RPMI7951 (cell line): ENCODE results near the gene CIAO1. TPM values are rescaled to one million over a fixed set of nuclear protein-coding genes. Genes with fewer than 3 reads are reported as not detected.
A peak's percentile ranks its signal among the peaks of the same experiment; 100 is the strongest.
"Not testable (repeated sequence)": the region's sequence is repeated elsewhere in the genome, so short reads cannot be mapped to it uniquely, and the experiment has no call there.

Experiments
- DNase-seq: peaks from one replicate; pipeline ENCODE4 v3.0.0-alpha.2; 2012; ENCODE audit warnings: low read depth
- total RNA-seq: library from RNA; depleted of rRNA; stranded (reverse); fragments of >200 nt; shearing (Covaris generic); gene quantifications from 2 replicates; pipeline ENCODE4 v1.2.3, GENCODE V29; 2014

Gene CIAO1
- total RNA-seq, 1 experiment from 2014 or later: 116 TPM

DNA sequence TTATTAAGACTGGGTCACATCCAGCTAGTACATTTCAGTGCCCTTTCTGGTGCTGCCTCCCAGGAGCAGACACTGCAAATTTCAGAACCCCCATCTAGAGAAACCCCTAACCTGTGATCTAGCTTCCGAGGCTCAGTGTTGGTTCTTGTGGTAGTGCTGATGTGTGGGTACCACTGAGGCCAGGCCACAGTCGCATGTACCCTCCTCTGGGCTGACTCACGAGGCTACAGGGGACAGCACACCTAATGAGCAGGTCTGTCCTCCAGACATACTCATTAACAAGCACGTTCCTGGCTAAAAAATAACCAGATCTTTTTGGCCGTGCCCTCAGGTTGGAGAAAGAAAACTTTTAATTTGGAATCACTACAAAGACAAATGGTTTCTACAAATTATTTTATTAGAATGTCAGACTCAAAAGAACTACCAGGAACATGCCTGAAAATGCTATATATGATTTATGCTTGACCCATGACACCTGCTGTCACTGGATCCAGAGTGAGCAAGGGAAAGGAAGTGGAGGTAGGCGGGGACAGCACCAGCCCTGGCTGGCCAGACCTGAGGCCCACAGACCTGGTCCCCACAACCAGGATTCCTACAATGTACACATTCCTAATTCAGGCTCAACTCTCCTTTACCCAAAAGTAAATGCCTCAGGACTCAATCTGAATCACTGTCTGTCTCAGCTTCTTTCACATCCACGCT is 8.5 kb downstream of the CIAO1 start:
- DNase-seq: no peak

DNA sequence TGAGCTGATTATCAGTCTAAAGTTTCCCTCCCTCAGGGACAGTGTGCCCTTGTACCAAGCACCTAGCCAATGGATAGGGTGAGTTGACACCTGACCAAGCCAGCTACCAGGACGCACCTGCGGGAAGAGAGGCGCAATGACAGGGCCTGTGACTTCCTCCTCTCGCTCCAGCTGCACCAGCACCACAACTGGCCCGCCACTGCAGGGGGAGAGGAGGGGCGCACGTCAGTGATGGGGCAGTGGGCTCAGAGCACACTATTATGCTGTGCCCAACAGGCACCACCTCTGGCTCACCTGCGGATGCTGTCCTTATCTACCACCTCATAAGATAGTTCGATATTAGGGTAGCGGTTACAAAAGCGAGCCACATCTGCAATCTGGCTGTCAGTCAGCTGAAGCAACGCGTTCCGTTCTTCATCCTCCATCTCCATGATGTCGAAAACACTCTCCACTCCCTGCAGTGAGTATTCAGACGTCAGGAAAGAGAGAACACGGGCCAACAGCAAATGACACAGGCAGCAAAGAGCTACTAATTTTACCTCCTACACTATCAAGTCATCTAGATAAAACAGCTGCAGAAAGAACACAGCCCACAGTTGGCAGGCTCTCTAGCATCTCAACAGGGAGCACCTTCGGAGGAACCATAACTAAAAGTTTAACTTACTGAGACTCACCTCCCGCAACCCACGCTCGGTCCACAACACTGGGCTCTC is 10.9 kb downstream of the CIAO1 start:
- DNase-seq: no peak

DNA sequence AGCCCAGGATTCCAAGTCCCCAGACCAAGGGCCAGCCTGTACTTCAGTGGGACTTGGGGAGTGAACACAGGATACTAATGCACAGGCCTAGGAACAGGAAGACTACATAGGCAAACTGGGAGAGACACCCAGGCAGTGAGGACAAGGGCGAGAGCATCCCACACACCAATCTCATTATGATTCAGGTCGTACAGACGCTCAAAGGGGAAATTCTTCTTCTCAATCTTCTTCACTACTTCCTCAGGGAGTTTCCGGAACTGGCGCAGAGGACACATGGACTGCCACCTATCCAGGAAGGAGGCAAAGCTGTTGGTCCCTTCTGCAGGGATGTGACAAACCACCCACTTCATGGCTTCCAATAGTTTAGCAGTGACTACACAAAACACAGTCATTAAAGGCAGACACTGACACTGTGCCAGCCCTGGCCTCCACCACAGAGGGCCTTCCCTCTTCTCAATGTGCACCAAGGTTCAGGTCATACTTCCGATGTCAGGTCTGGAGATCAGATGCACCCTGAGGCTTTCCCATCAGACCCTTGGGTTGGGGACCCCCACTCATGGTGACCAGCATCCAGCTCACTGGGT is 21.3 kb downstream of the CIAO1 start:
- no peak for DNase-seq

DNA sequence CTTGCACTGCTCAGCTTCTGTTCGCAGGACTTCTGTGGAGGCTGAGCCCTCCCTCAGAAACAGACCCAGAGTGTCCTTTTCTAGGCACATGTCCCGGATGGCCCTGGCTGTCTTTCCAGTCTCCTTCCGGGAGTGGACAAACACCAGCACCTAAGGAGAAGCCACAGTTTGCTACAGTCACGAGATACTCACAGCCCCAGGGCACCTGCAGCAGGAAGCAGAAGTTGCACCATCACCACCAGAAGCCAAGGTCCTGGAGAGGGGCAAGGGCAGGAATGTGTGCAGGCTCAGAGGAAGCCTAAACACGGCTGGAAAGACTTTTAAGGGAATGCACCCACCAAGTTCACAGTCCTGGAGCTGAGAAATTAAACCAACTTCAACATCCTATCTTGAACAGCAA is 25.7 kb downstream of the CIAO1 start:
- peak; percentile 38 for DNase-seq

DNA sequence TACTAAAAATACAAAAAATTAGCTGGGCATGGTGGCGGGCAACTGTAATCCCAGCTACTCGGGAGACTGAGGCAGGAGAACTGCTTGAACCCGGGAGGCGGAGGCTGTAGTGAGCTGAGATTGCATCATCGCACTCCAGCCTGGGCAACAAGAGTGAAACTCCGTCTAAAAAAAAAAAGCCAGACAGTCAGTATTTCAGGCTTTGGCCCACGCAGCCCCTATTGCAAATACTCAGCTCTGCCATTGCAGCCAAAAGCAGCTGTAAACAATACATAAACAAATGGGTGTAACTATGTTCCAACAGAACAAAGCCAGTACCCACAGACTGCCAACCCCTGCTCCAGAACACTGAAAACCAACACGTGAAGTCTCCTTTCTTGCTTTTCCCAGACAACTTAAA is 28.2 kb downstream of the CIAO1 start:
- DNase-seq: not testable (repeated sequence)

DNA sequence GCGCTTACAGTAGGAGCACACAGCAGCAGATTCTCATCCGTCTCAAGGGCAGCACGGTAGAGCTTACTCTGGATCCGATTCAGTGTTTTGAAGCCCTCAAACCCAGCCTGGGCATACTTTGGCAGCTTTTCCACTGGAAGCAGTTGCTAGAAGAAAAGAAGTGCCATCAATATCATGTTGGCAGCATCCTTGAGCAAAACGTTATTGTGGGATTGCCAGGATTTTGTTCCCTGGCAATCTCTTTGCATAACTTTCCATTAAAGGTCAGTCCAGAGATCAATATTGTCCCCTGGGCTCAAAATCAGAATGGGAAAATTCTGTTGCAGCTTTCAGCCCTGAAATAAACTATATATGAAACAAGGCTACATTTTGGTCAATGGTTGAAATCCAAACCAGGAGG is 30.9 kb downstream of the CIAO1 start:
- no peak for DNase-seq

DNA sequence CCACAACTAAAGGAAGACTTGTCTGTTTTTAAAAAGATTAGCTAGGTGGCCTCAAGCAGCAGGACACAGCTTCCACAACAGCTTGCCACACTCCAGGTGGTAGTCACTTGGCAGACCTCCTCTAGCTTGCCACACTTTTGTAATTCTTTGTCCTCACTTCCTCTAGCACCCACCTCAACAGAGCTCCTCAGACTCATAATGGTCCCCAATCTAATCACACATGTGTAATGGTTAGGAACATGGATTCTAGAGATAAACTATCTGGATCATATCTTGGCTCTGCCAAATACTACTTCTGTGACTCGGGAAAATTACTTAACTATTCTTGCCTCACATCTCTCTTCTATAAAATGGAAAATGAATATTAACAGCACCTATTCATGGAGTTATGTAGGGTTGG is 35.8 kb downstream of the CIAO1 start:
- no peak for DNase-seq

DNA sequence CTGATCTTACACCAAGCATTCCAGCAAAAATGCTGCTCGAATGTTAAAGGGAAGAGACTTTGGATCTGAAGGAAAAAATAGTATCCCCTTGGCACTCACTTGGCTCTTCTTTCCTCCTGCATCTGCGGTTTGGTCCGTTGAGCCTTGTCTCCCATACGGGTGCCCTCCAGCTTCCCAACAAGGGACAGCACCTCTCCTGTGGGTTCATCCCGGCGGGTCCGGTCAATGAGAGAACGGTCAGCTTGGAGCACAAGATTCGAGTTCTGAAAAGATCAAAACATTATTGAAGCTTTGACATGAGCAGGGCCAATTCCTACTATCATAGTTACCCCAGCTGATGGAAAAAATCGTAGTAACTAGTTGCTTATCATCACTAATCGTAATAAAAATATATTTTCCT is 38.6 kb downstream of the CIAO1 start:
- peak; percentile 24 for DNase-seq

DNA sequence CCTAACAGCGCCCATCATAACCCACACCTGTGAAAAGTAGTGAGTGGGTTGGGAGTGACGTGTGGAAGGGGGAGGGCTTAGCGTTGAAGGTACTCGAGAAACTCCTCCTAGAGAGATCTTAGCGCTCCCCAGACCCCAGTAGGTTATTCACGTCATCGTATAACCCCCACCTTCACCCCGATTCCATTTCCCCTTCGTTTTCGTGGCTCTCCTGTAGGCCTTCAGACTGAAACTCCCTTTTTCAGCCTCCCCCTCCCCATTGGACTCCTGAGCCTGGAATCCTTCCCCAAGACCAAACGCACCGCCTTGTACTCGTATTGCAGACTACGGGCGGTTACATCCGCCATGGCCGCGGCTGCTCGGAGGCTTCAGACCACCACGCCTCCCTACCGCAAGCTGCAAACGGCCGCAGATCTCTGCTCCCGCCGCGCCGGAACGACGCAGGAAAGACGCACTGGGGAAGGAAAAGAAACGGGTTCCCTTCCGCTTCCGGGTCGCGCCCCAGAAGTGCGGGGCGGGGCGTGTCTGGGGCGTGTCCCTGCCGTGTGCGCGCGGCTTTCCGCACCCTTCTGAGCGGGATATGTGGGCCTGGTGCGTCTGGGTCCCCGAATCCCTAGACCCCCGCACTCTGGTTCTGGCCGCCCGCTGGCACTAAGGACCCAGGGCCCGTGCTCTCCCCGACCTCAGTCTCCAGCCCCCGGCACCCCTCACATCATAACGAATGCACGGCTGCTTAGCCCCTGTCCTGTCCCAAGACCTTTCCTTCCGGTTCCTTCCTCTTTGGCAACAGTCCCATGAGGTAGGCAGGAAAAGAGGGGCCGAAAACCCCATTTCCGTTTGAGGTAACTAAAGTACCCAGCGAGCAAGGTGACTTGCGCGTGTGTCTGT is 39.3 kb downstream of the CIAO1 start, which contains the start of gene SNRNP200:
SNRNP200 (minus strand) TSS at position 456 of the 888 bp plus-strand sequence; CDS start at position 347, 109 bp downstream.
- peak; percentile 88 for DNase-seq

DNA sequence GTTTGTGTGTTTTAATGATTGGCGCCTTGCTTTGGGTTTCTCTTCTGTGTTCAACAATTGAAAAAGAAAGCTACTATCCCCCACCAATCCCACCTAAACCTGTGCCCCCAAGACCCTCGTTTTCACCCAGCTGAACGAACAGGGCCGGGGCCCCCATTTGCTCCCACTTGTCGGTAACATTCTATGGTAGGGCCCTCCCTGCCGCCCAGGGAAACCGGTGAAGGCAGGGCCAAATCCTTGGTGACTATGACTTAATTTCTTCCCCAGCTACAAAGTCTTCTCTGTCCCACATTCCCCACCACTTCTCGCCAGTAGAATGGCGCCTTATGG is 39.9 kb downstream of the CIAO1 start:
- no peak for DNase-seq

DNA sequence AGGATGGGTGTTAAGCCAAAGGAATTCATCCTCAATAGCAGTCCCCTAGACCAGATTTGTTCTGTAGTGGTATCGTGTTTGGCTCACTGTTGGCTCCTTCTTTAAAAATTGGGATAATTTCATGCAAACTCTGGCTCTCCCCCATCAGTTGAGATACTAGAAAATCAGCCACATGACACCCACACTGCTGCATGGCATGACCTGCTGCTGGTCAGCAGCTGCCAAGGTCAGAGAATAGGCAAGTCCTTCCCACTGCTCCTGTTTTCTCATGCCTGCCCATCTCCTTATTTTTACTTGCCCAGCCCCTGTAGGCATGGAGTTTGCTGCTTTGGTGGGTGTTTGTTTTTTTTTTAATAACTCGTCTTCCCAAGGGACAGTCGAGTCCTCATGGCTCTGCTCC is 40.3 kb downstream of the CIAO1 start:
- no peak for DNase-seq

DNA sequence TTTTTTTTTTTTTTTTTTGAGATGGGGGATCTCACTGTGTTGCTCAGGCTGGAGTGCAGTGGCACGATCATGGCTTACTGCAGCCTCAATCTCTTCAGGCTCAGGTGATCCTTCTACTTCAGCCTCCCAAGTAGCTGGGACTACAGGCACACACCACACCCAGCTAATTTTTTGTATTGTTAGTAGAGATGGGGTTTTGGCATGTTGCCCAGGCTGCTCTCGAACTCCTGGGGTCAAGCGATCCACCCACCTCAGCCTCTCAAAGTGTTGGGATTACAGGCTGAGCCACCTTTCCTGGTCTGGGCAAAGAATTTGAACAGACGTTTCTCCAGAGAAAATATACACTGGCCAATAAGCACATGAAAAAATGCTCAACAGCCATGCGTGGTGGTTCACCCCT is 42.2 kb downstream of the CIAO1 start:
- DNase-seq: no peak

DNA sequence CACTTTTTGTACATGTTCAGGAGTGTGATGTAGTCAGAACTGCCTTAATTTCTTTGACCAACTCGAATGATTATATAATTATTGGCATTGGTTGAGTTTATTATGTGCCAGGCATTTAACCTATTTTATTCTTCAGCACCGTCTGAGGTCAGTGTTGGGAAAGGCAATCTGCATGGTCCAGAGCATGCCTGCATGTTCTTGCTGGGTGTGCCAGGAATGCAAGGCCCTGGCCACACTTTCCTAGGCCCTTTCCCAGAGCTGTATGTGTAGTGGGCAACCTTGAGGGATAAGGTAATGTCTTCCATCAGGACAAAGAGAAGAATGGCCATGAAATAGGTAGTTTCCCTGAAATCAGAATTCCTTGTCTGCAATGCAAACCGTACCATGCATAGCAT is 49.0 kb downstream of the CIAO1 start:
- no peak for DNase-seq

DNA sequence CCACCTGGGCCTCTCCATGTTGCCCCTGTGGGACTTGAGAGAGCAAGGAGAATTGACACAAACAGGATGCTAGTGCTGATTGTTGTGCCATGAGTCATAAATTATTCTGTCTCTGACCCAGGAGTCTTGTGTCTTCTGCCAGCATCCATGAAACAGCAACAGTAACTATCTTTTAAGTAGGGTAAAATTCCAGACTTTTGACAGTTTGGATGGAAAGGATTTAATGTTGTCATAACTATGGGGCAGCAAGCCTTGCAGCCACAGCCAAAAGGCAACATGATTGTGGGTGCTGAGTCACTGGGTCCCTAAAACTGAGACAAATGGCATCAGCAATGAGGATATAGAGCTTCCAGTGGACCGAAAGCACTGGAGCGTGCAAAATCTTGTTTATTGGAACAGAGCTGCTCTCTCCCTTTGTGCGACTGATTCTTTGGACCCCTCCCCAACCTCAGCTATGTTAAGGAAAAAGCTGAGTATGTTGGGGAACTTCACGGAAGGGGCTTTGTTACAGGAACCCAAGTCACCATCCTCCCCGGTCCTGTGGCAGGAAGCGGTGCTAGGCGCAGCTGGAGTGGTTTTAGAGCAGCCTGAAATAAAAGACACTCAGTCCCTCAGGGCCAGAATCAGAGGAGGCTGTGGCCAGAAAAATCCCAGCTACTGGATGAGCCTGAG is 49.5 kb downstream of the CIAO1 start:
- DNase-seq: peak; percentile 95

DNA sequence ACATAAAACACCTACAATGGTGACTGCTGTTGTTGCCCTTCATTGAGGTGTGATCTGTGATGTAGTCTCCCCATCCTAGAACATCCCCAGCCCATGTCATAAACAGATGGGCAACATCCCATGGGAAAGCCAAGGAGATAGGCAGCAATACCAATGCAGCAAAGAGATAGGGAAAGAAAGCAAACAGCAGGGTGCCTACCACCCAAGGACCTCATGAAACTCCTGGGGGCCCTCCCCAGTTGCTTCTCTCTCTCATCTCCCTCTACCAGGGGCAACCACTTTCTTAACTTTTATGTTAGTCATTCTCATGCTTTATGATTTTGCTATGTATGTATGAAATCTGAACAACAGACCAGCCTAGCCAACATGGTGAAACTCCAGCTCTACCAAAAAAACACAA is 51.0 kb downstream of the CIAO1 start:
- no peak for DNase-seq

DNA sequence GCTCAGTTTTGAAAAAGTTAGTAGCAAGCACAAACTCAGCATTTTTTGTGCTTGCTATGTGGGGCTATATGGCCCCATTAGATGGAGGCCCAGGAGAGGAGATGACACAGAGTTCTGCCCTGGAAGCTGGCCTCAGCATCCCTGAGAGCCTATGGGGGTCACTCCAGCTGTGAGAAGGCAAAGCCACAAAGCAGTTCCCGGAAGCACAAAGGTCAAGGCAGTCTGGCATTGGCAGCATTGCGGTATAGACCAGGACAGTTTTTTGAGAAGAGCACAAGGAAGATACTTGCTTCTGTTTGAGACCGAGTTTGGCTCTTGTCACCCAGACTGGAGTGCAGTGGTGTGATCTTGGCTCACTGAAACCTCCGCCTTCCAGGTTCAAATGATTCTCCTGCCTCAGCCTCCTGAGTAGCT is 51.6 kb downstream of the CIAO1 start:
- DNase-seq: peak; percentile 49

DNA sequence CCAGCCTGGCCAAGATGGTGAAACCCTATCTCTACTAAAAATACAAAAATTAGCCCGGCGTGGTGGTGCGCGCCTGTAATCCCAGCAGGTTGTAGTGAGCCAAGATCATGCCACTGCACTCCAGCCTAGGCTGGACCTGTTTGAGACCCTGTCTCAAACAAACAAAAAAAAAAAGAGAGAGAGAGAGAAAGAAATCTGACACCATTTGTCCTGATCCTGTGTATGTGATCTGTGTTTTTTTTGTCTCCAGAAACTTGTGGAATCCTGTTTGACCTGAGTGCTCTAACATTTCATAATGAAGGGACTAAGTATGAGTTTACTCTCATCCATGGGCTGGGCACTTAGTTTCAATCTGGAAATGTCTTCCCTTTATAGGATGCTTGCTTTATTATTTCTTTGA is 52.7 kb downstream of the CIAO1 start:
- DNase-seq: no peak

DNA sequence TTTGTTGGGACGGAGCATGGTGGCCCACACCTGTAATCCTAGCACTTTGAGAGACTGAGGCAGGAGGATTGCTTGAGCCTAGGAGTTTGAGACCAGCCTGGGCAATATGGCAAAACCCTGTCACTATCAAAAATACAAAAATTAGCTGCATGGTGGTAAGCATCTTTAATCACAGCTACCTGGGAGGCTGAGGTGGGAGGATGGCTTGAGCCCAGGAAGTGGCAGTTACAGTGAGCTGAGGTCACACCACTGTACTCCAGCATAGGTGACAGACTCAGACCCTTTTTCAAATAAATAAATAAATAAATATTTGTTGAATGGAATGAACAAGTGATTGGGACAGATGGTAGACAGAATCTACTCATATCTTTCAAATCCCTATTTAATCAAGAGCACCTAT is 53.4 kb downstream of the CIAO1 start:
- DNase-seq: no peak

DNA sequence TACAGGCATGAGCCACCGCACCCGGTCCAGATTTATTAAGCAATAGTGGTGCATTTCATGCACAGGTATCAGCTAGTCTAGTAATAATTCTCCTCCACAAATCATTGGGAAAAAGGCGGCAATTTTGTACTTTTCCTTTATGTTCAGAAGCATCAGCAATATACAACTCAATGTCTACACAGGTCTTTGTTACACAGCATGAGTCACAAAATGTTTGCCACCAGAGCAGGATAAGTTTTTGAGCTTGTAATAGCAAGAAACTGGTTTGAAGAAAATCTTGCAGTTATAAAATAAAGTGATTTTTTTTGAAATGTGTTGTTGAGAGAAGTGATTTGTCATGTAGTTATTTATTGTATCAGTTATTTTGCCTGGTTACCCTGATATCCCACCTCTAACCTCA is 54.3 kb downstream of the CIAO1 start:
- DNase-seq: no peak

DNA sequence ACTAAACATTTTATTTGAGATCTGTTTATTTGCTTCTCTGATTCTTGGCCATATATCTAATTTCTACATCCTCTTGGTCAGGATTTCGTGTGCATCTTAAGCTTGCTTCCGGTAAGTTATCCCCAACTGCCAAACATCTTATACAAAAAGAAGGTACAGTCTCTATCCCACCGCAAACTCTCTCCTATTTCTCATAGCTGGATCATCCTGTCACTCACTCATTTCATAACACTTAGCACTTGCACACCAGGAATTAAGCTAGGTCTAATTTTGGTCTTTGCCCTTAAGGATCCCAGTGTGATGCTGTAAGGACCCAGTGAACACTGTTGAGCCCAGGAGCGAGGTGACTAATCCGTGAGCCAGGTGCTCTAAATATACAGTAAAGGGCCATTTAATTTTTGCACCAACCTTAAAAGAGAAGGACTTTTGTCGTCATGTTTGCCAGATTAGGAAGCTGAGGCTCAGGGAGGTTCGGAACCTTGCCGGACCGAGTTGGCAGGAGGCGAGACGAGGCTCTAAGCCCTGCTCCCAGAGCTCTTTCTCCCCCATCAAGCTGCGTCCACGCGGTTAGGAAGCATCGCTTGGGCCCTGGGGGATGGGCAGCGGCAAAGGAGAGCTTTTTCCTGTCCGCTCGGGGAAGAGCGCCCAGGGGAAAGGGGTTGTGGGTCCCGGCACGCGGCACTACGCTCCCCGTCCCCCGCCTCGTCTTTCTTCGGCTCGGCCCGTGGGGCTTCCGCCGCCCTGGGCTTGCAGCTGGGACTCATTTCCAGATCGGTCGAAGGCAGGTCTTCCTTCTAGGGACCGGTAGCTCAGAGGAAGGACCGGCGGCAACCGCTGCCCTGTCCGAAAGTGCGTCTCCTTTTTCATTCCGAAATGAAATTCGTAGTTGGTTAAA is 55.0 kb downstream of the CIAO1 start:
- peak; percentile 52 for DNase-seq
